ENCODE data around the gene CKLF. TPM values are rescaled to one million over a fixed set of nuclear protein-coding genes. Genes with fewer than 3 reads are reported as not detected.
A peak's percentile ranks its signal among the peaks of the same experiment; 100 is the strongest.

The CKLF gene
- total and polyA plus RNA-seq, 3 experiments from 2014 or later = 118 to 265 (median 121) TPM

DNA sequence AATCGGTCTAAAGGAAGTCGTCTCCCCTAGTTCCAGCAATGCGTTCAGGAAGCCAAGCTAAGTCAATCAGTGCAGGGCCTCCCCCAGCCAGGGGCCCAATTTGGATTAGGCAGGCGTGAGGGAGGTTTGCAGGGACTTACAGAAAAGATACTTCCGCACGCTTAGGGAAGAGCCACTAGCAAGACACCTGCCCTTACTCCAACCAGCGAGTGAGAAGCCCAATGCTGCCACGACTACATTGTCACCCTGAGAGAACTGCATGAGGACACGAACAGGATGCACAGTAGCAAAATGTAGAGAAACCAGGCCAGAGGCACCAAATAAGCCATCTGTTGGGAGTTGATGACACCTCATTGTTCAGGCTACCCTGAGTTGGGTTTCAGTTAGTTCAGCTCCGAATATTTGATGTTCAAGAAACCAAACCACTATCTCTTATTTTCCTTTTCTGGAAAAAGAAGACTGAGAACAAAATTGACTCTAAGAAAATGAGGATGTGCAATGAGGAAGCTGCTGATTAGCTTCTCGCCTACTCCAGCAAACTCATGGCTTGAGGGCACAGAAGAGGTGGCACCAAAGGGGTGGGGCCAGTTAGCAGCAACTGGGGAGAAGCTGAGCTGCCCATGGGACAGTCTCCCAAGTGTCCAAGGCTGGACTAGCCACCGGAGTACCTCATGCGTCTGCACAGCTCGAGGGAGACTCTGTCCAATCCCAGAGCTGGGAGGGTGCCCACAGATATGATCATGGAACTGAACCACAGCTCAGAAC is 31.8 kb upstream of the CKLF start:
- Histone ChIP-seq H3K27me3 (ENCODE audit: insufficient read depth, low read length, poor library complexity, severe bottlenecking) (no peaks in the 10 kb centered on the region), H3K4me1 (ENCODE audit: insufficient read depth, low read length) (peaks cover 86% of the 10 kb centered on the region), H3K9me3 (ENCODE audit: low read length) (no peaks in the 10 kb centered on the region), H3K27ac (ENCODE audit: low read depth, low read length) (no peak overlapping the region), H3K4me3 (ENCODE audit: low read length) (no peak overlapping the region), H3K36me3 (ENCODE audit: insufficient read depth, low read length) (no peaks in the 10 kb centered on the region)
- peak overlapping the region in 6 of 7 donors; percentile 30 to 82 (median 74) for H3K4me3 Mint-ChIP-seq
- peaks cover 89 to 96% (median 95%) of the 10 kb centered on the region in 3 donors for H3K4me1 Mint-ChIP-seq
- POLR2A ChIA-PET = interaction anchor here (1.2 to 3.0 kb wide), 3 partner anchors 27 to 84 kb away, joined by 4 to 26 read pairs (median 13); partner anchors contain the start of genes CKLF, CMTM3 and TK2
- CTCF ChIA-PET = interaction anchor here (0.8 to 6.0 kb wide), 9 partner anchors 9 to 114 kb away, joined by 3 to 39 read pairs (median 7); partner anchors contain the start of genes CKLF and CMTM3
- H3K9me3 Mint-ChIP-seq = no peaks in the 10 kb centered on the region
- no peak for DNase-seq
- no peaks in the 10 kb centered on the region for H3K36me3 Mint-ChIP-seq
- H3K27ac Mint-ChIP-seq = peak overlapping the region; percentile 95 to 100 (median 96)
- H3K27me3 Mint-ChIP-seq = no peaks in the 10 kb centered on the region

DNA sequence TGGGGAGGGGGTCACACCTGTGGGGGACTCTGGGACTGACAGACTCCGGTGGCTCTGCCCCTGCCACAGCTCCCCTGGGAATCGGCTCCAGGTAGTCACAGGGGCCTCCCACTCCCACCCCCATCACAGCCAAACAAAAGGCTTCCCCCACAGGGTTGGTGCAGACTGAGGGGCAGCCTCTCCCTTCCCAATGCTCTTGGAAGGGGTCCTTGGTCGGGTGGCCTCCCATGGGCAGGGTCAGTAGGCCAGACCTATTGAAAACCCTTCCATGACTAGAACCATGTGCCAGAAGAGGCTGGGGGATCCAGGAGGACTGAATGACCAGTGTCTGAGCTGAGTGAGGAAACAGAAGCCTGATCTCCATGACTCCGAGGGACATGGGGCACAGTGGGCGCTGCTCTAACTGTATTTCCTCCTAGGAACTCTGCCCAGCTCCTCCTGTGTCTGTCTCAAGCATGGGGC is 31.1 kb upstream of the CKLF start:
- ChIA-PET CTCF (interaction anchor here (0.8 to 6.0 kb wide), 10 partner anchors 10 to 115 kb away, joined by 3 to 39 read pairs (median 6); partner anchors contain the start of genes CKLF and CMTM3), POLR2A (interaction anchor here (0.6 to 3.0 kb wide), 7 partner anchors 27 to 371 kb away, joined by 3 to 26 read pairs (median 4); partner anchors contain the start of genes CKLF, CMTM3 and TK2)
- H3K4me3 Mint-ChIP-seq = peak overlapping the region; percentile 30 to 89 (median 82)
- Histone ChIP-seq H3K27me3 (ENCODE audit: insufficient read depth, low read length, poor library complexity, severe bottlenecking) (no peaks in the 10 kb centered on the region), H3K4me1 (ENCODE audit: insufficient read depth, low read length) (peaks cover 86% of the 10 kb centered on the region), H3K27ac (ENCODE audit: low read depth, low read length) (peak overlapping the region; percentile 59), H3K36me3 (ENCODE audit: insufficient read depth, low read length) (no peaks in the 10 kb centered on the region), H3K9me3 (ENCODE audit: low read length) (no peaks in the 10 kb centered on the region), H3K4me3 (ENCODE audit: low read length) (peak overlapping the region; percentile 41)
- no peaks in the 10 kb centered on the region for H3K27me3 Mint-ChIP-seq
- H3K36me3 Mint-ChIP-seq = no peaks in the 10 kb centered on the region
- peak overlapping the region; percentile 95 to 100 (median 96) for H3K27ac Mint-ChIP-seq
- DNase-seq = no peak
- H3K4me1 Mint-ChIP-seq = peaks cover 89 to 96% (median 95%) of the 10 kb centered on the region in 3 donors
- H3K9me3 Mint-ChIP-seq = no peaks in the 10 kb centered on the region

DNA sequence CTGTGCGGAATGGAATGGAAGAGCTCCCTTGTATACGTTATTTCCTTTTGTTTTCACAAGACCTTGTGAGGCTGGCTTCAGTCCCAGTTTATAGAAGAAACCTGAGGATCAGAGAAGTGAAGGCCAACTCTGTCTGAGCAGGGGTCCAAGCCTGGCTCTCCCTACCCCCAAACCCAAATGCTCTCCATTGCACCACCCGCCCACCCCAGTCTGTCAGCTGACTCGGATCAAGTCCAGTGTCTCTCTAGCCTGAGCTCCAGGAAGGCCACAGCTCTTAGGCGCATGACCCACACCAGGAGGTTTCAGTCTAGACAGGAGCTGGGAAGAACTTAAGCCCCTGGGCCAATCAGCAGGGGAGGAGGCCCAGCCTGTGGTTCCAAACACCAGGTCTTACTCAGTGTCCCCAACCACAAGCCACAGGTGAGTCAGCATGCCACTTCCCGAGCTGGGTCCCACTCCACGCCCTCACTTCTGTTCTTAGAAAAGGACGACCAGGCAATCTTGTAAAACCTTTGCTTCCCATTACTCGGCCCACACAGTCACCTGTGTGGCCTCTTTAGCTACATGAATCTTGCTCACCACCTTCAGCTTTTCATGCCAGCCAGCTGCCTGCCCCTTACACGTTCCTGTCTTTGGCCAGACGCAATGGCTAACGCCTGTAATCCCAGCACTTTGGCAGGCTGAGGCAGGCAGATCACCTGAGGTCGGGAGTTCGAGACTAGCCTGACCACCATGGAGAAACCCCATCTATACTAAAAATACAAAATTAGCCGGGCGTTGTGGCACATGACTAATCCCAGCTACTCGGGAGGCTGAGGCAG is 30.2 kb upstream of the CKLF start:
- no peaks in the 10 kb centered on the region for H3K27me3 ChIP-seq (ENCODE audit: insufficient read depth, low read length, poor library complexity, severe bottlenecking)
- H3K4me1 ChIP-seq (ENCODE audit: insufficient read depth, low read length) = peaks cover 78% of the 10 kb centered on the region
- H3K27ac ChIP-seq (ENCODE audit: low read depth, low read length) = peak overlapping the region; percentile 59
- H3K27ac Mint-ChIP-seq = peak overlapping the region; percentile 95 to 100 (median 96)
- no peaks in the 10 kb centered on the region for H3K36me3 ChIP-seq (ENCODE audit: insufficient read depth, low read length)
- no peaks in the 10 kb centered on the region for H3K9me3 Mint-ChIP-seq
- peaks cover 84 to 93% (median 86%) of the 10 kb centered on the region in 3 donors for H3K4me1 Mint-ChIP-seq
- peak; percentile 43 to 94 (median 69) for DNase-seq
- ChIA-PET POLR2A (interaction anchor here (0.6 to 3.0 kb wide), 14 partner anchors 10 to 370 kb away, joined by 3 to 26 read pairs (median 4); partner anchors contain the start of genes CKLF, CMTM3 and TK2), CTCF (interaction anchor here (0.7 to 6.0 kb wide), 11 partner anchors 11 to 116 kb away, joined by 3 to 39 read pairs (median 6); partner anchors contain the start of genes CKLF and CMTM3)
- H3K27me3 Mint-ChIP-seq = no peaks in the 10 kb centered on the region
- H3K36me3 Mint-ChIP-seq = no peaks in the 10 kb centered on the region
- H3K4me3 Mint-ChIP-seq = peak overlapping the region; percentile 73 to 89 (median 82)
- no peaks in the 10 kb centered on the region for H3K9me3 ChIP-seq (ENCODE audit: low read length)
- H3K4me3 ChIP-seq (ENCODE audit: low read length) = peak overlapping the region; percentile 41

- ChIA-PET CTCF (interaction anchor here (0.9 to 6.0 kb wide), 9 partner anchors 12 to 115 kb away, joined by 3 to 39 read pairs (median 6); partner anchors contain the start of genes CKLF and CMTM3), POLR2A (interaction anchor here (0.8 to 3.0 kb wide), 7 partner anchors 11 to 81 kb away, joined by 3 to 26 read pairs (median 7); partner anchors contain the start of genes CKLF, CMTM3 and TK2)
- Histone ChIP-seq H3K27ac (ENCODE audit: low read depth, low read length) (peak overlapping the region; percentile 62), H3K27me3 (ENCODE audit: insufficient read depth, low read length, poor library complexity, severe bottlenecking) (no peaks in the 10 kb centered on the region), H3K36me3 (ENCODE audit: insufficient read depth, low read length) (no peaks in the 10 kb centered on the region), H3K9me3 (ENCODE audit: low read length) (no peaks in the 10 kb centered on the region), H3K4me1 (ENCODE audit: insufficient read depth, low read length) (peaks cover 70% of the 10 kb centered on the region), H3K4me3 (ENCODE audit: low read length) (peak overlapping the region; percentile 44)
- Mint-ChIP-seq H3K4me3 (peak overlapping the region; percentile 64 to 89 (median 79)), H3K4me1 (peaks cover 77 to 88% (median 78%) of the 10 kb centered on the region in 3 donors), H3K9me3 (no peaks in the 10 kb centered on the region), H3K27me3 (no peaks in the 10 kb centered on the region), H3K27ac (peak overlapping the region; percentile 95 to 100 (median 98)), H3K36me3 (no peaks in the 10 kb centered on the region)
- no peak for DNase-seq
These were observed 29.4 kb upstream of the CKLF start for GRCh38 chr16:66522816-66523590.

DNA sequence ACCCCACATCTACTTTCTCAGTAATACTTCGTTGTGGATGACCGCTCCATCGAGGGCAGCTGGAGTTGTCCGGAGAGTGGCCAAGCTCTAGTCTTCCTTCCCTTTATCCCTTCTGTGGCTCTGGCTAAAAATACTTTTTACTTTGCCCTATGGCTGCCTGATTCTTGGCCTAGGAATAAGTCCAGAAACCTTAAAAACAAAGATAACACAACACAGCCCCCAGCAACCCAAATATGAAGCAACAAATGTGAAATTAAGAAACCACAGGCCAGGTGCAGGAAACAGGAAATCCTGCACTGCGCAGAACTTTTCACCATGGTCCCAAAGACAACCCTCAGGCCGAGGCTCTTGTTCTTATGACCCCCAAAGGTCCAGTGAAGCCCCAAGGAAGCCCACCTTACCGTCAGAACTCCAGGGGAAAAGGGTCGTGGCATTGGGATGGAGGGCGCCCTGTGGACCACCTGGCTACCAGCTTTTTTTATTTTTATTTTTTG is 28.5 kb upstream of the CKLF start:
- Histone ChIP-seq H3K4me1 (ENCODE audit: insufficient read depth, low read length) (peaks cover 70% of the 10 kb centered on the region), H3K9me3 (ENCODE audit: low read length) (no peaks in the 10 kb centered on the region), H3K27ac (ENCODE audit: low read depth, low read length) (peak overlapping the region; percentile 62), H3K36me3 (ENCODE audit: insufficient read depth, low read length) (no peaks in the 10 kb centered on the region), H3K27me3 (ENCODE audit: insufficient read depth, low read length, poor library complexity, severe bottlenecking) (no peaks in the 10 kb centered on the region), H3K4me3 (ENCODE audit: low read length) (peak overlapping the region; percentile 39)
- Mint-ChIP-seq H3K27me3 (no peaks in the 10 kb centered on the region), H3K9me3 (no peaks in the 10 kb centered on the region), H3K4me3 (peak overlapping the region; percentile 60 to 89 (median 78)), H3K4me1 (peaks cover 72 to 82% (median 73%) of the 10 kb centered on the region in 3 donors), H3K27ac (peak overlapping the region; percentile 92 to 100 (median 98)), H3K36me3 (peaks cover 0 to 3% (median under 1%) of the 10 kb centered on the region in 3 donors)
- CTCF ChIA-PET = interaction anchor here (0.9 to 6.0 kb wide), 6 partner anchors 9 to 65 kb away, joined by 3 to 39 read pairs (median 10); partner anchors contain the start of gene CKLF
- POLR2A ChIA-PET = interaction anchor here (0.8 to 1.9 kb wide), 5 partner anchors 16 to 65 kb away, joined by 3 to 5 read pairs (median 3); partner anchors contain the start of gene CKLF
- peak in 4 of 5 donors; percentile 21 to 65 (median 59) for DNase-seq

GRCh38 chr16:66524601-66525164 is 27.7 kb upstream of the CKLF start:
- Mint-ChIP-seq H3K27ac (peak overlapping the region; percentile 89 to 100 (median 96)), H3K27me3 (no peaks in the 10 kb centered on the region), H3K4me3 (peak overlapping the region; percentile 48 to 89 (median 60)), H3K4me1 (peaks cover 68 to 76% (median 69%) of the 10 kb centered on the region in 3 donors), H3K36me3 (peaks cover 0 to 4% (median 2%) of the 10 kb centered on the region in 3 donors), H3K9me3 (no peaks in the 10 kb centered on the region)
- peak in 3 of 5 donors; percentile 10 to 38 (median 15) for DNase-seq
- Histone ChIP-seq H3K4me3 (ENCODE audit: low read length) (peak overlapping the region; percentile 35), H3K4me1 (ENCODE audit: insufficient read depth, low read length) (peaks cover 68% of the 10 kb centered on the region), H3K27me3 (ENCODE audit: insufficient read depth, low read length, poor library complexity, severe bottlenecking) (no peaks in the 10 kb centered on the region), H3K9me3 (ENCODE audit: low read length) (no peaks in the 10 kb centered on the region), H3K27ac (ENCODE audit: low read depth, low read length) (no peak overlapping the region), H3K36me3 (ENCODE audit: insufficient read depth, low read length) (no peaks in the 10 kb centered on the region)
- ChIA-PET CTCF (interaction anchor here (0.9 to 6.0 kb wide), 5 partner anchors 9 to 64 kb away, joined by 3 to 39 read pairs (median 15); partner anchors contain the start of gene CKLF), POLR2A (interaction anchor here (1.0 to 1.9 kb wide), 3 partner anchors 22 to 28 kb away, joined by 3 to 5 read pairs (median 3); partner anchors contain the start of gene CKLF)

Measured in CD8-positive, alpha-beta memory T cell (primary cell).